ENCODE data around the gene RANBP9. TPM values are rescaled to one million over a fixed set of nuclear protein-coding genes. Genes with fewer than 3 reads are reported as not detected.

RANBP9 gene
- total and polyA plus RNA-seq, 2 experiments from 2014 or later = 12.1 to 31.8 TPM

DNA sequence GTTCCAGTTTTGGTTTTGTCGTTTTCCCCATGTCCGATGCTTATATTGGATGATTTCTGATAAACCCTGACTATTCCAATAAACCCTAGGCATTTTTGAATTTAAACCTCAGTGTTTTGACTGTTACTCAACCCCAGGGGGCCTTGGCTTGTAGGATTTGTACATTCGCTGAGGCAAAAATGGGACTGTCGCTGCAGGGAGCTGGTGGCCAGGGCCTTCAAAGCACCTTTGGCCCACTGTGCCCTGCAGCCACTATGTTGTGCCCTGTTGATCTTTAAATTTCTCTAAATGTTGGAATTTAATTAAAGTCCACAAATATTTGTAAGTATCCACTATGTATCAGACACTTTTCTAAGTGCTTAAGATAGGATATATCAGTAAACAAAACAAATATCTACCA is 106.0 kb downstream of the RANBP9 start (continued):
- TF ChIP-seq, protein P1, sequence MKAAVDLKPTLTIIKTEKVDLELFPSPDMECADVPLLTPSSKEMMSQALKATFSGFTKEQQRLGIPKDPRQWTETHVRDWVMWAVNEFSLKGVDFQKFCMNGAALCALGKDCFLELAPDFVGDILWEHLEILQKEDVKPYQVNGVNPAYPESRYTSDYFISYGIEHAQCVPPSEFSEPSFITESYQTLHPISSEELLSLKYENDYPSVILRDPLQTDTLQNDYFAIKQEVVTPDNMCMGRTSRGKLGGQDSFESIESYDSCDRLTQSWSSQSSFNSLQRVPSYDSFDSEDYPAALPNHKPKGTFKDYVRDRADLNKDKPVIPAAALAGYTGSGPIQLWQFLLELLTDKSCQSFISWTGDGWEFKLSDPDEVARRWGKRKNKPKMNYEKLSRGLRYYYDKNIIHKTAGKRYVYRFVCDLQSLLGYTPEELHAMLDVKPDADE (IDR thresholded peaks at IDR 0.05) = no peak
- TF ChIP-seq, protein P2, sequence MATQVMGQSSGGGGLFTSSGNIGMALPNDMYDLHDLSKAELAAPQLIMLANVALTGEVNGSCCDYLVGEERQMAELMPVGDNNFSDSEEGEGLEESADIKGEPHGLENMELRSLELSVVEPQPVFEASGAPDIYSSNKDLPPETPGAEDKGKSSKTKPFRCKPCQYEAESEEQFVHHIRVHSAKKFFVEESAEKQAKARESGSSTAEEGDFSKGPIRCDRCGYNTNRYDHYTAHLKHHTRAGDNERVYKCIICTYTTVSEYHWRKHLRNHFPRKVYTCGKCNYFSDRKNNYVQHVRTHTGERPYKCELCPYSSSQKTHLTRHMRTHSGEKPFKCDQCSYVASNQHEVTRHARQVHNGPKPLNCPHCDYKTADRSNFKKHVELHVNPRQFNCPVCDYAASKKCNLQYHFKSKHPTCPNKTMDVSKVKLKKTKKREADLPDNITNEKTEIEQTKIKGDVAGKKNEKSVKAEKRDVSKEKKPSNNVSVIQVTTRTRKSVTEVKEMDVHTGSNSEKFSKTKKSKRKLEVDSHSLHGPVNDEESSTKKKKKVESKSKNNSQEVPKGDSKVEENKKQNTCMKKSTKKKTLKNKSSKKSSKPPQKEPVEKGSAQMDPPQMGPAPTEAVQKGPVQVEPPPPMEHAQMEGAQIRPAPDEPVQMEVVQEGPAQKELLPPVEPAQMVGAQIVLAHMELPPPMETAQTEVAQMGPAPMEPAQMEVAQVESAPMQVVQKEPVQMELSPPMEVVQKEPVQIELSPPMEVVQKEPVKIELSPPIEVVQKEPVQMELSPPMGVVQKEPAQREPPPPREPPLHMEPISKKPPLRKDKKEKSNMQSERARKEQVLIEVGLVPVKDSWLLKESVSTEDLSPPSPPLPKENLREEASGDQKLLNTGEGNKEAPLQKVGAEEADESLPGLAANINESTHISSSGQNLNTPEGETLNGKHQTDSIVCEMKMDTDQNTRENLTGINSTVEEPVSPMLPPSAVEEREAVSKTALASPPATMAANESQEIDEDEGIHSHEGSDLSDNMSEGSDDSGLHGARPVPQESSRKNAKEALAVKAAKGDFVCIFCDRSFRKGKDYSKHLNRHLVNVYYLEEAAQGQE (IDR thresholded peaks at IDR 0.05; ENCODE audit: unreplicated experiment) = no peak
- TF ChIP-seq EZH2phosphoT487 (IDR thresholded peaks at IDR 0.05; ENCODE audit: unreplicated experiment) (no peak), CREB1 (CRISPR knock-in tag; IDR thresholded peaks at IDR 0.05; ENCODE audit: low read depth) (no peak), POLR2AphosphoS5 (IDR thresholded peaks at IDR 0.05; ENCODE audit: low read depth) (no peak), NANOG (IDR thresholded peaks at IDR 0.05; ENCODE audit: borderline replicate concordance) (no peak), JUNB (IDR thresholded peaks at IDR 0.05; ENCODE audit: unreplicated experiment) (no peak), ZNF114 (CRISPR knock-in tag; IDR thresholded peaks at IDR 0.05) (no peak)

DNA sequence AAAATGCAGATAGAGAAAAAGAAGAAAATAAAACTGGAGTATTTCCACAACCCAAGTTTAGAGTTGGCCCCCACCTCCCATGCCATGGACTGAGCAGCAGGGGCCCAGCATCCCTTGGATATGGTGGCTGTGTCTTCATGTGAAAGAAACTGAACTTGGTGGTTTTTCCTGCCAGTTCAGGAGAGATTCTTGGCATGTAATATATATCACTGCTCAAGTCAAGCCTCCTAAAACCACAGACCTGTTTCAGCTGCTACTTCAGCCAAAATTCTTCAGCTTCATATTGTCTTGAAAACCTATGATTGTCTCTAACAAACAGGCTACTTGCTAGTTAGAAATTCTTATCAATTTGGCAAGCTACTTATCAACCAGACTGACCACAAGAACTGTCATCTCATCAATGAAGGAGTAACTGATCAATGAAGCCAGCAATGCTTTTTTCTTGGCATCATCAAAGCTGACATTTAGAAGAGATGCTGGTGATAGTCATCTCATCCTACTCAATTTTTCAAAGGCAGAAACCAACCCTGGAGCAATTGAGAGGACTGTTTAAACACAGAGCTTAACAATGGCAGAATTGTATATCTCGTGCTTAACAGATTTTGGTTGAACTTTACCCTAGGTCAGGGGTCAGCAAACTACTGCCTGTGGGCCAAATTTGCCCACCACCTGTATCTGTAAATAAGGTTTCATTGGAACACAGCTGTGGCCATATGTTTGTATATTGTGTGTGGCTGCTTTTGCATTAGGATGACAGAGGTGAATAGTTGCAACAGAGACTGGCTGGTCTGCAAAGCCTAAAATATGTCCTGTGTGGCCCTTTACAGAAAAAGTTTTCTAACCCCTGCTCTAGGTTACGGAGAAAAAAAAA is 106.9 kb downstream of the RANBP9 start:
- Mint-ChIP-seq H3K4me1 (no peaks in the 10 kb centered on the region), H3K27ac (no peak overlapping the region), H3K4me3 (no peak overlapping the region), H3K36me3 (ENCODE audit: low read depth) (peaks cover 23% of the 10 kb centered on the region; the same call in 2 of the 3 replicates), H3K27me3 (ENCODE audit: insufficient read depth, low read depth, poor library complexity) (peaks cover 3% of the 10 kb centered on the region), H3K9me3 (no peaks in the 10 kb centered on the region)
- Histone ChIP-seq H3K4me3 (no peak overlapping the region), H3F3A (replicated peaks; ENCODE audit: low read depth) (no peaks in the 10 kb centered on the region), H2AFZ (no peak overlapping the region), H3K27me3 (ENCODE audit: insufficient read depth) (no peaks in the 10 kb centered on the region), H3K27ac (ENCODE audit: low read depth) (no peak overlapping the region), H3K9me2 (ENCODE audit: insufficient read depth) (no peaks in the 10 kb centered on the region), H3K36me3 (ENCODE audit: insufficient read depth) (peaks cover 4% of the 10 kb centered on the region; the same call in 1 of the 2 replicates), H3K79me2 (replicated peaks; ENCODE audit: insufficient read depth) (no peaks in the 10 kb centered on the region), H3K4me2 (no peak overlapping the region), H4K20me1 (replicated peaks; ENCODE audit: insufficient read depth) (no peaks in the 10 kb centered on the region), H3K4me1 (ENCODE audit: insufficient read depth) (no peaks in the 10 kb centered on the region)
- ATAC-seq (no peak), DNase-seq (ENCODE audit: low spot score) (no peak)
- TF ChIP-seq ZNF331 (CRISPR knock-in tag; IDR thresholded peaks at IDR 0.05; ENCODE audit: low read depth) (no peak), ZNF114 (CRISPR knock-in tag; IDR thresholded peaks at IDR 0.05) (no peak), EZH2phosphoT487 (IDR thresholded peaks at IDR 0.05; ENCODE audit: unreplicated experiment) (no peak), STAT1 (IDR thresholded peaks at IDR 0.05; ENCODE audit: unreplicated experiment) (no peak)
- TF ChIP-seq, protein P2 (IDR thresholded peaks at IDR 0.05; ENCODE audit: unreplicated experiment) = no peak
